GM19099 (cell line): ENCODE data around the gene ABI2.

ENCODE experiments used
- POLR2A ChIP-seq: IDR thresholded peaks from 3 replicates; pipeline ENCODE4 v1.6.1; 2011; ENCODE audit warnings: low read depth; ENCODE audit not compliant: insufficient read length; ENCODE audit errors: extremely low read depth

ABI2 gene

GRCh38 chr2:203490391-203490790 is 162.2 kb downstream of the ABI2 start:
- no peak for TF ChIP-seq POLR2A

GRCh38 chr2:203492965-203493364 is 164.8 kb downstream of the ABI2 start:
- no peak for TF ChIP-seq POLR2A
